RWPE2 (cell line): Measurements from ENCODE around the gene PTPRN2.
"Not testable (repeated sequence)": the region's sequence is repeated elsewhere in the genome, so short reads cannot be mapped to it uniquely, and the experiment has no call there.

Experiments used
- ATAC-seq: fragments of 200-7000 bp; cut with Tn5 transposase; 3 replicates; pipeline ENCODE4 v1.9.1; 2021; ENCODE audit warnings: low read depth
- DNase-seq: peaks from one replicate; pipeline ENCODE4 v3.0.0-alpha.2; 2020; ENCODE audit warnings: low spot score
- H3K27ac ChIP-seq: fragments of 450-650 bp; 2 replicates; pipeline ENCODE4 v1.5.1; 2017; ENCODE audit warnings: mild to moderate bottlenecking; ENCODE audit not compliant: poor library complexity, severe bottlenecking
- H3K27me3 ChIP-seq: fragments of 250-450 bp; sonication (Bioruptor Pico); 2 replicates; pipeline ENCODE4 v1.5.1; 2021; ENCODE audit warnings: mild to moderate bottlenecking, moderate library complexity; ENCODE audit not compliant: insufficient read depth, poor library complexity, severe bottlenecking
- H3K36me3 ChIP-seq: fragments of 250-450 bp; sonication (Bioruptor Pico); 2 replicates; pipeline ENCODE4 v1.5.1; 2020; ENCODE audit warnings: low read depth, mild to moderate bottlenecking, moderate library complexity
- H3K4me1 ChIP-seq: fragments of 250-450 bp; sonication (Bioruptor Pico); 2 replicates; pipeline ENCODE4 v1.5.1; 2021; ENCODE audit warnings: mild to moderate bottlenecking, moderate library complexity; ENCODE audit not compliant: insufficient read depth, poor library complexity, severe bottlenecking
- H3K4me3 ChIP-seq: fragments of 250-450 bp; sonication (Bioruptor Pico); 2 replicates; pipeline ENCODE4 v1.5.1; 2021; ENCODE audit warnings: mild to moderate bottlenecking, moderate library complexity; ENCODE audit not compliant: severe bottlenecking
- H3K9me3 ChIP-seq: fragments of 250-450 bp; sonication (Bioruptor Pico); 2 replicates; pipeline ENCODE4 v1.5.1; 2021; ENCODE audit warnings: mild to moderate bottlenecking, moderate library complexity; ENCODE audit not compliant: severe bottlenecking
- CTCF ChIP-seq: fragments of 450-650 bp; IDR thresholded peaks from one replicate; pipeline ENCODE4 v1.5.1; 2017; ENCODE audit warnings: mild to moderate bottlenecking, moderate library complexity; ENCODE audit not compliant: poor library complexity, severe bottlenecking

Gene PTPRN2

GRCh38 chr7:158295966-158296797 lies 291.4 kb downstream of the PTPRN2 start:
- Histone ChIP-seq H3K4me1 (no peaks in the 10 kb centered on the region), H3K9me3 (no peaks in the 10 kb centered on the region), H3K4me3 (no peak overlapping the region), H3K27ac (no peak overlapping the region), H3K36me3 (no peaks in the 10 kb centered on the region), H3K27me3 (no peaks in the 10 kb centered on the region)
- DNase-seq = no peak
- no peak for TF ChIP-seq CTCF
- ATAC-seq = no peak

- H3K27ac ChIP-seq, H3K9me3 ChIP-seq, ATAC-seq: not testable (repeated sequence)
Observed at GRCh38 chr7:158294468-158295215, 293.0 kb downstream of the PTPRN2 start.

GRCh38 chr7:158292948-158293347 lies 294.7 kb downstream of the PTPRN2 start:
- TF ChIP-seq CTCF = no peak
- peaks cover 11% of the 10 kb centered on the region for H3K9me3 ChIP-seq
- ATAC-seq (no peak), DNase-seq (no peak)
- no peak overlapping the region for H3K27ac ChIP-seq
- H3K36me3 ChIP-seq = no peaks in the 10 kb centered on the region
- H3K4me3 ChIP-seq = no peak overlapping the region
- no peaks in the 10 kb centered on the region for H3K4me1 ChIP-seq
- no peaks in the 10 kb centered on the region for H3K27me3 ChIP-seq

More at GRCh38 chr7:158294468-158295215, 293.0 kb downstream of the PTPRN2 start:
- H3K36me3 ChIP-seq, H3K4me1 ChIP-seq, H3K27me3 ChIP-seq, DNase-seq, H3K4me3 ChIP-seq: not testable (repeated sequence)

GRCh38 chr7:158291998-158292397 lies 295.6 kb downstream of the PTPRN2 start:
- Histone ChIP-seq H3K9me3 (peaks cover 18% of the 10 kb centered on the region), H3K4me1 (no peaks in the 10 kb centered on the region), H3K4me3 (no peak overlapping the region), H3K27me3 (no peaks in the 10 kb centered on the region), H3K27ac (no peak overlapping the region), H3K36me3 (no peaks in the 10 kb centered on the region)
- ATAC-seq (no peak), DNase-seq (no peak)
- no peak for TF ChIP-seq CTCF

- Histone ChIP-seq H3K9me3 (peaks cover 24% of the 10 kb centered on the region), H3K27ac (no peak overlapping the region), H3K4me3 (no peak overlapping the region), H3K4me1 (no peaks in the 10 kb centered on the region), H3K36me3 (no peaks in the 10 kb centered on the region), H3K27me3 (no peaks in the 10 kb centered on the region)
- ATAC-seq = no peak
- TF ChIP-seq CTCF = no peak
- DNase-seq = no peak
Observed at GRCh38 chr7:158289761-158290523, 297.7 kb downstream of the PTPRN2 start.
